Measurements from ENCODE around the gene PYCARD. TPM values are rescaled to one million over a fixed set of nuclear protein-coding genes. Genes with fewer than 3 reads are reported as not detected.

The PYCARD gene
- total and polyA plus RNA-seq, 9 of the 15 experiments (the other 6 are each of a cell fraction or from before 2014, with no cell fraction given), result 1.3 to 28.4 (median 6.0) TPM

DNA sequence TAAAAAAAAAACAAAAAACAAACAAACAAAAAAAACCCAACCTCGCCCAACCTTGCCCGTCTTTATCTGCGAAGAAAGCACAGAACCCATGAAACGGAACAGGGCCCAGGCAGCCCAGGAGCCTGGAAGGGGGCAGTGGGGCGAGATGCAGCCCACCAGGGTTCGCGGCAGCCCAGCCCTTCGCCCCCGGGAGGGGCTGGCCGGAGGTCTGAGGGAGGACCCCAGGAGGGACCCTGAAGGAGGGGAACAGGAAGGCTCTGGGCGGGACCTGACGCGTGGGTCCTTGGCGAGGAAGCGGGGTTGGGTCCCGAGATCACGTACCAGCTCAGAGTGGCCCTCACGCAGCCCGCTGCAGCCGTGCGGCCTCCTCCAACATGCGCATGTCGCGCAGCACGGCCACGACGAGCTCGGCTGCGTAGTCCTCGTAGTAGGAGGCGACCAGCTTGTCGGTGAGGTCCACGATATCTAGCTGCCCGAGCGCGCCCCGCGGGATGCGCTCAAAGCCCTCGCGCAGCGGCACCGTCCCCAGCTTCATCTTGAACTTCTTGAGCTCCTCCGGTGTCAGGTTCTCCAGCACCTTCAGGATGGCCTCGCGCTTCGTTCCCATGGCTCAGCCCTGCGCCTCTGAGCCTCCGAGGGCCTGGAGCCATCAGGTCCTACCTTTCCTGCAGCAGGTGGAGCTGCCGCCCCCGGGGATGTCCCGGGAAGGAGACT lies 14.0 kb upstream of the PYCARD start, which contains the start of gene PYDC1:
Gene PYDC1, minus strand, starts transcription at position 714 of the 714 bp plus-strand sequence. Its CDS starts 107 bp downstream, at position 607.
- Histone ChIP-seq H3K27ac (ENCODE audit: extremely low read depth, low read depth, low read length) (no peak within 1 kb of the TSS), H3K9me1 (ENCODE audit: control insufficient read depth, insufficient read depth, low read length) (no peaks in the 10 kb centered on the region), H3K9me3 (replicated peaks; ENCODE audit: control insufficient read depth, insufficient read depth, low read depth, low read length) (no peaks in the 10 kb centered on the region), H2AFZ (ENCODE audit: low read depth, low read length) (peak within 1 kb of the TSS; percentile 80), H3K79me2 (ENCODE audit: control insufficient read depth, insufficient read depth, low read length) (no peaks in the 10 kb centered on the region), H4K20me1 (replicated peaks; ENCODE audit: control insufficient read depth, insufficient read depth, low read length) (no peaks in the 10 kb centered on the region), H3K4me2 (ENCODE audit: insufficient read depth, low read length) (peak within 1 kb of the TSS; percentile 75), H3K27me3 (ENCODE audit: control insufficient read depth in 2 of 2, insufficient read depth in 2 of 2, low read length in 2 of 2) (no peaks in the 10 kb centered on the region), H3K4me3 (no peak within 1 kb of the TSS), H3K36me3 (ENCODE audit: control insufficient read depth, insufficient read depth, low read length) (no peaks in the 10 kb centered on the region), H3K9ac (ENCODE audit: insufficient read depth in 1 of 2, low read depth in 2 of 2, low read length in 2 of 2) (peak within 1 kb of the TSS in 1 of 2 experiments; percentile 88; a peak in 2 of 4 replicates), H3K4me1 (replicated peaks in 1 of 2; ENCODE audit: control insufficient read depth in 2 of 2, insufficient read depth in 2 of 2, low read length in 2 of 2) (peaks cover 3 to 45% of the 10 kb centered on the region in 2 experiments; a peak in 4 of 5 replicates)
- BruUV-seq (replicated peaks), result no TSS peak
- DNase-seq (ENCODE audit: extremely low read depth in 1 of 4, low spot score in 3 of 4) (peak in 1 of 4 experiments; percentile 4), FAIRE-seq (no peak), ATAC-seq (no peak)
- intact Hi-C loops (cut with micrococcal nuclease), result no loop called here
- ChIA-PET POLR2A (interaction anchor here (0.7 to 4.0 kb wide), 5 partner anchors 8 to 26 kb away, joined by 3 to 33 read pairs (median 4); partner anchors contain the start of gene PYCARD), CTCF (ENCODE audit: low intra/inter-chr PET ratio) (no interaction called here)
- TF ChIP-seq, protein P1, sequence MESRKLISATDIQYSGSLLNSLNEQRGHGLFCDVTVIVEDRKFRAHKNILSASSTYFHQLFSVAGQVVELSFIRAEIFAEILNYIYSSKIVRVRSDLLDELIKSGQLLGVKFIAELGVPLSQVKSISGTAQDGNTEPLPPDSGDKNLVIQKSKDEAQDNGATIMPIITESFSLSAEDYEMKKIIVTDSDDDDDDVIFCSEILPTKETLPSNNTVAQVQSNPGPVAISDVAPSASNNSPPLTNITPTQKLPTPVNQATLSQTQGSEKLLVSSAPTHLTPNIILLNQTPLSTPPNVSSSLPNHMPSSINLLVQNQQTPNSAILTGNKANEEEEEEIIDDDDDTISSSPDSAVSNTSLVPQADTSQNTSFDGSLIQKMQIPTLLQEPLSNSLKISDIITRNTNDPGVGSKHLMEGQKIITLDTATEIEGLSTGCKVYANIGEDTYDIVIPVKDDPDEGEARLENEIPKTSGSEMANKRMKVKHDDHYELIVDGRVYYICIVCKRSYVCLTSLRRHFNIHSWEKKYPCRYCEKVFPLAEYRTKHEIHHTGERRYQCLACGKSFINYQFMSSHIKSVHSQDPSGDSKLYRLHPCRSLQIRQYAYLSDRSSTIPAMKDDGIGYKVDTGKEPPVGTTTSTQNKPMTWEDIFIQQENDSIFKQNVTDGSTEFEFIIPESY (CRISPR knock-in tag; IDR thresholded peaks at IDR 0.05), result peak; percentile 86
- TF ChIP-seq CBX5 (IDR thresholded peaks at IDR 0.05; ENCODE audit: borderline replicate concordance, low read depth) (no peak), NCOA1 (IDR thresholded peaks at IDR 0.05; ENCODE audit: low read depth) (no peak)
- in situ Hi-C loops (cut with MboI), result no loop called here
- 76% methylated on average over 14 of the region's 52 CpGs for WGBS (ENCODE audit: insufficient coverage, low coverage, missing lambda C conversion rate)

Data from K562 (cell line).